Measurements from ENCODE around the gene SELENOI.

- TF ChIP-seq POLR2AphosphoS5 (IDR thresholded peaks at IDR 0.05; ENCODE audit: low read depth, low read length) (no peak), POLR2A (IDR thresholded peaks at IDR 0.05; ENCODE audit: low read depth, low read length) (no peak)
Measured at GRCh38 chr2:26316041-26316440, 29.9 kb upstream of the SELENOI start.
